PFSK-1 (cell line): ENCODE results near the gene KCNAB3.

Experiments used
- FOXP2 ChIP-seq: optimal IDR thresholded peaks from 2 replicates; pipeline ENCODE3; 2011; ENCODE audit warnings: borderline replicate concordance, control low read depth, inconsistent platforms; ENCODE audit not compliant: insufficient read depth; ENCODE audit errors: extremely low read length, extremely low read depth
- POLR2AphosphoS5 ChIP-seq: IDR thresholded peaks from 2 replicates; pipeline ENCODE4 v1.6.1; 2012; ENCODE audit warnings: low read depth, mild to moderate bottlenecking, control low read depth, low read length, moderate library complexity
- SIN3A ChIP-seq: IDR thresholded peaks from 2 replicates; pipeline ENCODE4 v1.6.1; 2012; ENCODE audit warnings: mild to moderate bottlenecking, low read length, moderate library complexity, borderline replicate concordance; ENCODE audit not compliant: insufficient read depth
- TAF1 ChIP-seq: IDR thresholded peaks from 2 replicates; pipeline ENCODE4 v1.6.1; 2012; ENCODE audit warnings: low read length, control low read depth, borderline replicate concordance; ENCODE audit not compliant: insufficient read depth
- TF ChIP-seq, protein P1 (sequence below), 2 experiments: IDR thresholded peaks; 2 replicates each; pipeline versions ENCODE4 v1.6.1 to v1.8.0; 2011 to 2012; ENCODE audit warnings: low read depth in 2 of 2, low read length in 2 of 2, control low read depth in 1 of 2, inconsistent platforms in 1 of 2, mild to moderate bottlenecking in 1 of 2, moderate library complexity in 1 of 2; ENCODE audit not compliant: insufficient read depth in 1 of 2

The KCNAB3 gene

DNA sequence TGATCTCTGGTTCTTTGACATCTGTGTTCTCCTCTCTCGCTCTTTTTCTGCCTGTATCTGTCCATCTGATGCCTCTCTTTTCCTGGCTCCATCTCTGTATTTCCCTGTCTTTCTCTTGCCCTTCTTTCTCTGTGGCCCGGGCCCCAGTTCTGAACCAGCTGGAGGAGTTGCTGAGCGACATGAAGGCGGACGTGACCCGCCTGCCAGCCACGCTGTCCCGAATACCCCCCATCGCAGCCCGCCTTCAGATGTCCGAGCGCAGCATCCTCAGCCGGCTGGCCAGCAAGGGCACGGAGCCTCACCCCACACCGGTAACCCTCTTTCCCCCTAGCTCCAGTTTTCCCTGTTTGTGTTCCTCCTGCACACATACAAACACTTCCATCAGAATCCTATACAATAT, 19.4 kb downstream of the KCNAB3 start:
- TF ChIP-seq, protein P1, sequence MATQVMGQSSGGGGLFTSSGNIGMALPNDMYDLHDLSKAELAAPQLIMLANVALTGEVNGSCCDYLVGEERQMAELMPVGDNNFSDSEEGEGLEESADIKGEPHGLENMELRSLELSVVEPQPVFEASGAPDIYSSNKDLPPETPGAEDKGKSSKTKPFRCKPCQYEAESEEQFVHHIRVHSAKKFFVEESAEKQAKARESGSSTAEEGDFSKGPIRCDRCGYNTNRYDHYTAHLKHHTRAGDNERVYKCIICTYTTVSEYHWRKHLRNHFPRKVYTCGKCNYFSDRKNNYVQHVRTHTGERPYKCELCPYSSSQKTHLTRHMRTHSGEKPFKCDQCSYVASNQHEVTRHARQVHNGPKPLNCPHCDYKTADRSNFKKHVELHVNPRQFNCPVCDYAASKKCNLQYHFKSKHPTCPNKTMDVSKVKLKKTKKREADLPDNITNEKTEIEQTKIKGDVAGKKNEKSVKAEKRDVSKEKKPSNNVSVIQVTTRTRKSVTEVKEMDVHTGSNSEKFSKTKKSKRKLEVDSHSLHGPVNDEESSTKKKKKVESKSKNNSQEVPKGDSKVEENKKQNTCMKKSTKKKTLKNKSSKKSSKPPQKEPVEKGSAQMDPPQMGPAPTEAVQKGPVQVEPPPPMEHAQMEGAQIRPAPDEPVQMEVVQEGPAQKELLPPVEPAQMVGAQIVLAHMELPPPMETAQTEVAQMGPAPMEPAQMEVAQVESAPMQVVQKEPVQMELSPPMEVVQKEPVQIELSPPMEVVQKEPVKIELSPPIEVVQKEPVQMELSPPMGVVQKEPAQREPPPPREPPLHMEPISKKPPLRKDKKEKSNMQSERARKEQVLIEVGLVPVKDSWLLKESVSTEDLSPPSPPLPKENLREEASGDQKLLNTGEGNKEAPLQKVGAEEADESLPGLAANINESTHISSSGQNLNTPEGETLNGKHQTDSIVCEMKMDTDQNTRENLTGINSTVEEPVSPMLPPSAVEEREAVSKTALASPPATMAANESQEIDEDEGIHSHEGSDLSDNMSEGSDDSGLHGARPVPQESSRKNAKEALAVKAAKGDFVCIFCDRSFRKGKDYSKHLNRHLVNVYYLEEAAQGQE (IDR thresholded peaks at IDR 0.05; ENCODE audit: insufficient read depth in 1 of 2, low read depth in 2 of 2, low read length in 2 of 2), result no peak
- TF ChIP-seq POLR2AphosphoS5 (no peak), FOXP2 (no peak)

DNA sequence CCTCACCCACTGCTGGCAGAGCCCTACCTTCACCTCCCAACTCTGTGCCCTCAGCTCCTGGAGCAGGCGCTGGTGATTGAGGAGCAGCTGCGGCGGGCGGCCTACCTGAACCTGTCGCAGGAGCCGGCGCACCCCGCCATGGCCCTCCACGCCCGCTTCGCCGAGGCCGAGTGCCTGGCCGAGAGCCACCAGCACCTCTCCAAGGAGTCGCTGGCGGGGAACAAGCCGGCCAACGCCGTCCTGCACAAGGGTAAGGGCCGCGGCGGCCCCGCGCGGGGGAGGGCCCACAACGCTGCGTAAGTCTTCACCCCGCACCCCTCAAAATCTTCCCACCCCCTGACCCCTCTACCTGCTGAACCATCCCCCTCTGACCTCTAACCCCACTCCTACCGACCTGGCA, 20.6 kb downstream of the KCNAB3 start:
- TF ChIP-seq SIN3A, result no peak

DNA sequence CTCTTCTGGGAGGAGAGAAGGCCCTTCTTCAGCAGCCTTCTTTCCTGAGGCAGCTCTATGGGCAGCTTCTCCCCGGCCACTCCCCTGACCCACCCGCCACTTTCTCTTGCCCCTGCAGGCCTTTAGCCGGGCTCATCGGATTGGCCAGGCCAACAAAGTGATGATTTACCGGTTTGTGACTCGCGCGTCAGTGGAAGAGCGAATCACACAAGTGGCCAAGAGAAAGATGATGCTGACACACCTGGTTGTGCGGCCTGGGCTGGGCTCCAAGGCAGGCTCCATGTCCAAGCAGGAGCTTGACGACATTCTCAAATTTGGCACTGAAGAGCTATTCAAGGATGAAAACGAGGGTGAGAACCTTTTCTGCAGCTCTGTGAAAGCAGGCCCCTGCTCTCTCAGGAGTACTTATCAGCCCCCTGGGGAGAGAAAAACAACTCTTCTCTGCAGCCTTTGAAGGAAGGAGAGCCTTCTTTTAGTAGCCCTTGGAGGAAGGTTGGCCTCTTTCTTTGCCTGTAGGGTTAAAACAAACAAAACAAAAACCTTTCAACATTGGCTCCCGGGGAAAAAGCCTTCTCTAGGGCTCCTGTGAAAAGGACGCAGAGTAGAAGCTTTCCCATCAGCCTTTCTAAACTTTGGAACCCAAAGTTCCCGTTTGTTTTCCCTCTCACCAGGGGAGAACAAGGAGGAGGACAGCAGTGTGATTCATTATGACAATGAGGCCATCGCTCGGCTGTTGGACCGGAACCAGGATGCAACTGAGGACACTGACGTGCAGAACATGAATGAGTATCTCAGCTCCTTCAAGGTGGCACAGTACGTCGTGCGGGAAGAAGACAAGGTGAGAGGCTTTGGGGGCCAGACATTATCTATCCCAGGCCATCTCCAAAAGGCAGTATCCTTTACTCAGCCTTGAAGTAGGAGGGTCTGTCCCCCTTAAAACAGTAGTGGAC, 26.2 kb downstream of the KCNAB3 start:
- TF ChIP-seq SIN3A (no peak), POLR2AphosphoS5 (no peak), FOXP2 (no peak), TAF1 (no peak)
- TF ChIP-seq, protein P1 (IDR thresholded peaks at IDR 0.05; ENCODE audit: insufficient read depth in 1 of 2, low read depth in 2 of 2, low read length in 2 of 2), result no peak

DNA sequence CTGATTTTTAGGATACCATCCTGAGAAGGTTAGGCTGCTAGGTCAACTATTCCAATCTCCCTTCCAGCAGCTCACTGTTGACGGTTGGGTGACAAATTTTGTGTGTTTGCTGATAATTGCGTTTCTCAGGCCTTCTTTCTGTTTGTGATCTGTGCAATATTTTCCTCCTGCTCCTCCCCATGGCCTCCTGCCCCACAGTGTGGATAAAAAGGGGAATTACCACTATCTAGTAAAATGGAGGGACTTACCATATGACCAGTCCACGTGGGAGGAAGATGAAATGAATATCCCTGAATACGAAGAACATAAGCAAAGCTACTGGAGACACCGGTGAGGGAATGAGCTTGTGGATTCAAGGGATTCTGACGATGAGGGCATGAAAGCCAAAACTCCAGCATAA, 31.9 kb downstream of the KCNAB3 start:
- TF ChIP-seq POLR2AphosphoS5 (no peak), TAF1 (no peak)
- TF ChIP-seq, protein P1 (IDR thresholded peaks at IDR 0.05; ENCODE audit: insufficient read depth in 1 of 2, low read depth in 2 of 2, low read length in 2 of 2), result no peak

DNA sequence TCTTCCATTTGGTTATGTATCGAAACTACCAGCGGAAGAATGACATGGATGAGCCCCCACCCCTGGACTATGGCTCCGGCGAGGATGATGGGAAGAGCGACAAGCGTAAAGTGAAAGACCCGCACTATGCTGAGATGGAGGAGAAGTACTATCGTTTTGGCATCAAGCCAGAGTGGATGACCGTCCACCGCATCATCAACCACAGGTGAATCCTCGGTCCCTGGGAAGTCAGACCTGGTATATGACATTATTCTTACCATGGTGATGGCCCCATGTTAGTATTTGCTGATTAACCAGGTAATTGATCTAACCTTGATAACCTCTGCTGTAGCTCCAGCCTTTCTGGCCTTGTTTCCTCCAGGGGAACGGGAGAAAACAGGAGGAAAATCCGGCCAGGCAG, 32.6 kb downstream of the KCNAB3 start:
- TF ChIP-seq FOXP2, result no peak

DNA sequence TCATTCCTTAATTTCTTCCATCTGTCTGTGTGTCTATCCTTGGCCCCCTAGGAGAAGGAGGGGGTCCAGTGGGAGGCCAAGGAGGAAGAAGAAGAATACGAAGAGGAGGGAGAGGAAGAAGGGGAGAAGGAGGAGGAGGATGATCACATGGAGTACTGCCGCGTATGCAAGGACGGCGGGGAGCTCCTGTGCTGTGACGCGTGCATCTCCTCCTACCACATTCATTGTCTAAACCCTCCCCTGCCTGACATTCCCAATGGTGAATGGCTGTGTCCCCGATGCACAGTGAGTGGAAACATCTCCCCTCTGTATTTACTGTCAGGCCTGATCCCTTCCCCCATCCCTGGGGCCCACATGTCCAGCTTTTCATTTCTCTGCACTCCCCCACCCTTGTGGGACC, 34.8 kb downstream of the KCNAB3 start:
- TF ChIP-seq, protein P1 (IDR thresholded peaks at IDR 0.05; ENCODE audit: insufficient read depth in 1 of 2, low read depth in 2 of 2, low read length in 2 of 2), result no peak
- TF ChIP-seq FOXP2 (no peak), TAF1 (no peak), SIN3A (no peak), POLR2AphosphoS5 (no peak)
